RWPE1 (cell line): ENCODE data around the gene MIER1.

Experiments
- CTCF ChIA-PET: fragments of 350-600 bp; sonication (Branson Sonifier 250); formaldehyde crosslinking; extraction: SDS; loops from one replicate; lab custom pipeline; 2021; lab: Yijun Ruan, JAX
- POLR2A ChIA-PET: fragments of 400-600 bp; formaldehyde crosslinking; extraction: SDS; loops from one replicate; lab custom pipeline; 2020; ENCODE audit warnings: antibody characterized with exemption; ENCODE audit not compliant: low non-redundant PET; lab: Yijun Ruan, JAX
- DNase-seq: peaks from one replicate; pipeline ENCODE4 v3.0.0; 2012; ENCODE audit warnings: low spot score
- H3K27ac ChIP-seq: fragments of 450-650 bp; 2 replicates; pipeline ENCODE4 v1.5.1; 2017
- CTCF ChIP-seq: fragments of 450-650 bp; conservative IDR thresholded peaks from 2 replicates; pipeline ENCODE4 v1.5.1; 2017; ENCODE audit warnings: low read depth, mild to moderate bottlenecking

The MIER1 gene

DNA sequence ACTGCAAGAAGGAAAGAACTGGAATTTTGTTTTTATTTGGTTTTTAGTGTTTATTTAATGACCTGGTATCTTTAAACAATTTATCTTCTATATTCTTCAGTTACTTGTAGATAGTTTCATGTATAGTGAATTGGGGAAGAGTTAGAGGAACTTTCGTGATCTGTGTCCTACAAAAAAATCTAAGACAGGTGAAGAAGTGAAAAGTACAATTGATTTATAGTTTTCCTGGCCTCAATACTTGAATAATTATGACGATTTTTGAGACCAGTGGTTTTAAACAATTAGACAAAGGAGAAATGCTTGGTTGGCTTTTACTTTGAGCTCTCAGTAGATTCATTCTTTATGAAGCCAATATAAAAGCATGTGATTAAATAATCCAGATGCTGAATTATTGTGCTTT, 7.5 kb downstream of the MIER1 start:
- ChIA-PET POLR2A (no interaction called here), CTCF (no interaction called here)
- no peak for DNase-seq
- TF ChIP-seq CTCF = no peak
- no peak overlapping the region for H3K27ac ChIP-seq

- TF ChIP-seq CTCF = no peak
- POLR2A ChIA-PET = no interaction called here
Observed at GRCh38 chr1:66933887-66934700, 9.3 kb downstream of the MIER1 start.

GRCh38 chr1:66937529-66938234, 12.9 kb downstream of the MIER1 start:
- no peak for DNase-seq
- TF ChIP-seq CTCF = no peak
- peak overlapping the region; percentile 58 for H3K27ac ChIP-seq
- POLR2A ChIA-PET = interaction anchor here (0.7 kb wide), 1 partner anchor 11 kb away, joined by 5 read pairs; no protein-coding TSS in a partner anchor
- CTCF ChIA-PET = interaction anchor here (0.6 to 0.9 kb wide), 3 partner anchors 9 to 315 kb away, joined by 3 read pairs; no protein-coding TSS in a partner anchor

More at GRCh38 chr1:66933887-66934700, 9.3 kb downstream of the MIER1 start:
- CTCF ChIA-PET = interaction anchor here (0.6 kb wide), 1 partner anchor 13 kb away, joined by 3 read pairs; no protein-coding TSS in a partner anchor
- H3K27ac ChIP-seq = peak overlapping the region; percentile 54
- no peak for DNase-seq

DNA sequence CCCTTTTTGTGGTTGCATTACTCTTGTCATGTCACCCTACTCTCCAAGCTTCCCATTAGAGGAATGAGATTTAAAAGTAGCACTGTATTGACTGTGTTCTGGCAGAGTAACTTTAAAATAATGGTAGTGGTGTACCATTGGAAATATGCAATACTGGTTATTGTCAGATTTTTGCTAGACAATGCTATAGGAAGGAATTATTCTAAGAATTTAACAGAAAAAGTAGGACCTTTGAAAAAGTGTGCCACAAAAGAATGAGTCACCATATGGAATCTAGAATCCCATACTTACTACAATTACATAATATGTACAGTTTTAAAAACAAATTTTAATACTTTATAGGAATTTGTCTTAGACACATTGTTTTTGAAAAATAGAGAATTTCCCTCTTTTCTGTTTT, 13.8 kb downstream of the MIER1 start:
- no peak for TF ChIP-seq CTCF
- no peak overlapping the region for H3K27ac ChIP-seq
- POLR2A ChIA-PET = no interaction called here
- no peak for DNase-seq
- CTCF ChIA-PET = interaction anchor here (0.6 kb wide), 1 partner anchor 314 kb away, joined by 3 read pairs; no protein-coding TSS in a partner anchor

DNA sequence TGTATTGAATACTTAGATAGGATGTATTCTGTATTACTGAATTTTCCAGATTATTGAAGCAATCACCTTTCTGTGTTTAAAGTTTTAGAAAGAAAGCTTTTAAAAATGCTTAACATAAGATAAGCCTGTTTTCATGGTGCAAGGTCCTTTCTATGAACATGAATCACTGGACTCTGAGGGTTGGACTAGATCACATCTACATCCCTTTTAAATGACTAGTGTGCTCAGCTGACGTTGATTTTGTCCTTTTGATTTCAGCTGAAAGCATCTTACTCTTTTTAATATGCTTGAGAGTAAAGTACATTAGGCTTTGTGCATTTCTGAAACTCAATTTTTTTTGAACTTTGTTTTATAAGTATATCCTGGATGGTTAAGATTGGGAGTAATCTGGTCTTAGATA, 16.2 kb downstream of the MIER1 start:
- no peak for TF ChIP-seq CTCF
- no peak for DNase-seq
- ChIA-PET POLR2A (interaction anchor here (0.5 kb wide), 1 partner anchor 12 kb away, joined by 9 read pairs; no protein-coding TSS in a partner anchor), CTCF (no interaction called here)
- no peak overlapping the region for H3K27ac ChIP-seq

DNA sequence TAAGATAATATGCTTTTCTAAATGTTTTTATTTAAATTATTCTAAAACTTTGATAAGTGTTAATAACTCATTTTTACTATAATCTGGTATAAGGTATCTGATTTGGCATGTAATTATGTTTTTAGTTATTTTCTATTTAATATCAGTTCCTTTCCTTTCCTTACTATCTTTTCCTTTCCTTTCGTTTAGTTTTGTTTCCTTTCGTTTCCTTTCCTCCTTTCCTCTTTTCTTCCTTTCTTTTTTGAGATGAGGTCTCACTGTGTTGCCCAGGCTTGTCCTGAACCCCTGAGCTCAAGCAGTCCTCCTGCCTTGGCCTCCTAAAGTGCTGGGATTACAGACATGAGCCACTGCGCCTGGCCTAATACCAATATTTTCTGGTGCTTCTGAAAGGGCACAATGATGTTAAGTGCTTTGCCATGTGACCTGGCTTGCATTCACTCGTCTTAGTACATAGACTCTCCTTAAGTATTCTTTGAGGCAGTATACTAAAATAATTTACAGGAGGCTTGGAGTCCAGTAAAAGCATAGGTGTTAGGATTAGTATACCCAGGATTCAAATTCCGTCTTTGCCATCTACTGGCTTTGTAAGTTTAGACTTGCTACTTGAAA, 18.7 kb downstream of the MIER1 start:
- no peak for TF ChIP-seq CTCF
- ChIA-PET CTCF (no interaction called here), POLR2A (no interaction called here)
- DNase-seq = no peak
- peak overlapping the region; percentile 64 for H3K27ac ChIP-seq
